DMS79 treated with DMSO at 0.1 percent for 48 hours (cell line): ENCODE data around the gene TIMM21.

Source experiments
- DNase-seq: peaks from one replicate; lab custom pipeline; 2025; lab: John Stamatoyannopoulos, UW

Gene TIMM21

GRCh38 chr18:74148543-74149070 lies 284 bp downstream of the TIMM21 start:
- no peak for DNase-seq

DNA sequence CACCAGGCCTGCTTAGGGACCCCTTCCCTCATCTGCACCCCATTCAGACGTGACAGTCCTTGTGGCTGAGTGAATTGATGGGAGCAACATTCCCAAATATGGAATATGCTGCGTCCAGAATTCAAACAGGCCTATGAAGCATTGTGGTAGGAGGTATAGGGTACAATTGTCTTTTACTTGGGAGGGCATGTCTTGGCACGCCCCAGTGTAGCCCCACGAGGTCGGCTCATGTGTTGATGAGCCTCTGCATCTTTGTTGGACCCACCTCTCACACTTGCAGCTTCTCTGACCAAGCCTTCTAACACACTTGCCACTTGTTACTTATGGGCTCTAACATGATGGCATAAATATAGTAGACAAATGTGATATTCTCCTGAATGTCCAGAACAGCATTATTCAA lies 1.6 kb downstream of the TIMM21 start:
- DNase-seq, result no peak

DNA sequence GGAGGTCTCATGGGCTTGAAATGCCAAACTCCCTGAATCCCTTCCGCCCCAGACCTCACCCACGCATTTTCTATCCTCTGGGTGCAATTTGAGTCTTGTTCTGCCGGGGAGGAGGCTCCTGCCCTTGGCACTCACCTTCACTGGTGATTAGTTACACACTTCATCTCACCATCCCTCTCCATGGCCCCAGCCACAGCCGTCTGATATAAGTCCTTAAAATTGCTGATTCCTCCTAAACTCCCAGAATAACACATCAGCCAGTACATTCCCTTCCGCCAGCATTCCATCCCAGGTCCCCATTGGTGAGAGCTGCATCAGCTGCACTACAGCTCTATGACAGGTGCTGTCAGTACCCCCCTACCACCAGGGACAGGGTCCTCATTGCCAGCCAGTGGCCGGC lies 3.9 kb downstream of the TIMM21 start:
- DNase-seq, result no peak

- DNase-seq, result no peak
Measured at GRCh38 chr18:74152857-74153256, 4.5 kb downstream of the TIMM21 start.

DNA sequence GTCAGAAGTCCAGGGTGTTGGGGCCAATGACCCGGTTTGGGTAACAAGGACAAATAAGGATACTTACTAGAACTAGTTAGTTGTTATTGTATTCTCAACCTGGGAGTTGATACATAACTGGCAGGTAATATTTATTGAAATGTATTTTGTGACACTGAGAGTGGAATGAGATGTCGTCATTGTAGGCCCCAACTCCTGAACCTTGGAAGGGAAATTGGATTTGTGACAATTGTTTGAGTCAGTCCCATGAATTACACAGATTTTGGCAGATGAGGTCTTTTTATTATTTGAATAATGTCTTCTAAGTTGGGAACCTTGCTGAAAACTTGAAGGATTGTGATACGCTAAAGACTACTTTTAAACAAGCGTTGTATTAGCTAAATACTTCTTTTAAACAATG lies 5.1 kb downstream of the TIMM21 start:
- no peak for DNase-seq

DNA sequence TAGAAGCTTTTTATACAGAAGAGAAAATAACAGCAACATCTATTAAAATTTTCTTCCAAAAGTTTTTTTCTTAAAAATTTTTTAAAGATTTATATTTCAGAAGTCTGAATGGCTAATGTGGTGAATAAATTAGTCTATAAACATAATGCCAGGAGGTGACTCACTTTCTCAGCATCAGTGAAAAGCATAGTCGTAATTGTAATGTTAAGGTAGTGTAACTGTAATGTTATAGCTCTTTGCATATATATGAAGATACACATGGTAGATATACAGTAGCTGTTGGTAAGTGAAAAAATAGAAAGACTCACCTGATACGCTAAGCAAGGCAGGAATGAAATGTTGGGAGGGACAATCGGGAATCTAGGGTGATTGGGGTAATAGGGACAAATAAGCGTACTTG lies 5.5 kb downstream of the TIMM21 start:
- no peak for DNase-seq

- no peak for DNase-seq
Measured at GRCh38 chr18:74154716-74155115, 6.4 kb downstream of the TIMM21 start.

GRCh38 chr18:74155276-74155675 lies 7.0 kb downstream of the TIMM21 start:
- no peak for DNase-seq

DNA sequence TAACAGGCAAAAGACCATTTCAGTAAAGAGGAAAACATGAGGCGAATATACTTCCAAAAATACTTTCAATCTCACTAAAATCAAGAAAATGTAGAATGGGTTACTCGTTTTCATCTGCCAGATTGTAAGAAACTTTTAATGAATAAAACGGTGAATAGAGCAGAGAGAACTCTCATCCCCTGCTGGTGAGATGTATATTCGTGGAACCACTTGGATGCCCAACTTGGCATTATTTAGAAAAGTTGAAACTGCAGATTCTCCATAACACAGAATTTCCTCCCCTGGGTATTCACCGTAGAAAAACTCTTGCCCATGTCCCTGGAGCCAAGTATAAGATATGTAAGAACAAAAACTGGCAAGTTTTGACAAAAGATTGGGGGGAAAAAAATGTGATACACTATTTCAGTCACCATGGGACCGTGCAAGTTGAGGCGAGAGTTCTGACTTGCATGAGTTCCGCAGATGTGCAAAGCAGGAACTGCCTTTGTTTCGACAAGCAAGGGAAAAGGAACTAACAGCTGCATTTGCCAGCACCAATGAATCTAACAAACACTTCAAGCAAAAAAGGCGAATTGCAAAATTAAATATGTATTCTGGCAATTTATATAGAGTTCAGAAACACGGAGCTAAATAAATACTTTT lies 14.8 kb downstream of the TIMM21 start:
- no peak for DNase-seq

GRCh38 chr18:74166386-74166785 lies 18.1 kb downstream of the TIMM21 start:
- no peak for DNase-seq

GRCh38 chr18:74171910-74172606 lies 23.7 kb downstream of the TIMM21 start:
- DNase-seq, result peak; percentile 37

DNA sequence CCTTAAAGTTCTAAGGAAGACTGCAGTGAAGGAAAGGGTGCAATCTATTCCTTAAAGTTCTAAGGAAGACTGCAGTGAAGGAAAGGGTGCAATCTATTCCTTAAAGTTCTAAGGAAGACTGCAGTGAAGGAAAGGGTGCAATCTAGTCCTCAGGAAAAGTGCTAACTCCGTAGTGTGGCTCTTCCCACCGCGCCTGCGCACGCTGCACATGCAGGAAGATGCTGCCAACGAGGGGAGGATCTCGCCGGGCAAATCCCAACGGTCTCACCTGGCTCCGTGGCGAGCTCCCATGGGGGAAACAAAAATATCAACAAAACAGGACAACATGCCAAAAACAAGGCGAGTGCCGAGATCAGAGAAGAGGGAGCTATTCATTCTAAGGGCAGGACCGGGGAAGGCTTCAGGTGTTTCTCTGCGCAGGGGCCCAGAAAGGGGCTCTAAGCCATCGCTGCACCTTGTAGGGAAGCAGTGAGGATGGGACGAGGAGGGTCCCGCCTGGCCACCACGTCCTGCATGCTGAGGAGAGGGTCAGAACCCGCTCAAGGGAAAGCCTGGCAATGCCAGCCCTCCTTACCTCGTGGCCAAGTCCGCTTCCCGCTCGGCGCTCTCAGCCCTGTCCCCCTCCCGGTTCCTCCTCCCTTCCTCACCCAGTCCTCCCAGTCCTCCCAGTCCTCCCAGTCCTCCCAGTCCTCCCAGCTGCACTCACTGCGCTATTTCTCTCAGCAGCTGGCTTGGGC lies 24.5 kb downstream of the TIMM21 start:
- DNase-seq, result peak; percentile 28

- no peak for DNase-seq
Measured at GRCh38 chr18:74173434-74173750, 25.1 kb downstream of the TIMM21 start.

- no peak for DNase-seq
Measured at GRCh38 chr18:74175658-74176057, 27.3 kb downstream of the TIMM21 start.

DNA sequence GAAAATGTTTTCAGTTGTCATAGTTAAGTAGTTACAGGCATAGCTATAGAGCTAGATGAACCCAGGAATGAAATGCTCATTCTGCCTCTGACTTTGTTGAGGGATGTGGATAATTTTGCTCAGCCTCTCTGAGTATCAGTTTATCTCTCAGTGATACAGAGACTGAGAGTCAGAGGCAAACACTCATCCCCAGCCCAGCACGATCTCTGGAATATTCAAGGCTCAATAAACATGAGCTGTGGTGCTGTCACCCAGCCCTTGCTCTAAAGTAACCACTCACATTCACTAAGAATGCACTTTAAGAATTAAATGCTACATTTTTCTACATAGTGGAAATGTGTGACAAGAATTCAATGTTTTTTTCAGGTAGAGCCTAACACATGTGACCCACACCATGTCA lies 30.6 kb downstream of the TIMM21 start:
- DNase-seq, result no peak

DNA sequence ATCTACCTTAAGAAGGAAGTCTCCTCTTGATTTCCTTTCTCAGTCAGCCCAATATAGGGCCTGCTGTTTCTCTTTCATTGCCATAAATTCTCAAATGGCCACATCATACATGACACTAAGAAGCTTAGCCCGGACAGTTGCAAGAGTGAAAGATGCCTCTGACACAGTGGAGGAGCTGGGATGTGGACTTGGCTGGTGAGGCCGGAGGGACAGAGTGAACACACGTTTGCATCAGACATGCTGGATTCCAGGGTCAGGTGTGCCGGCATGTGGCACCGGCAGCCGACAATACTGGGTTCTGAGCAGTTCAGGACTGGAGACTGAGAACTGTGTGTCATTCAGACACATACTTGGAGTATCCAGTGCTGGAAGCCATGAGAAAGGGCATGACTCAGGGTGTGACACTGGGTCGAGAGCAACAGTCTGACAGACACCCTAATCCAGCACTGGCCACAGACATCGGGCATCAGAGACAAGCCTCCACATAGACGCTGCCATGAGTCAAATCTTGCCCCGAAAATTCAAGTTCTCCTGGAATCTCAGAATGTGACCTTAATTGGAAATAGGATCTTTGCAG lies 31.4 kb downstream of the TIMM21 start:
- no peak for DNase-seq

GRCh38 chr18:74182335-74182734 lies 34.0 kb downstream of the TIMM21 start:
- DNase-seq, result no peak

GRCh38 chr18:74183130-74183529 lies 34.8 kb downstream of the TIMM21 start:
- peak; percentile 45 for DNase-seq

GRCh38 chr18:74184875-74185274 lies 36.6 kb downstream of the TIMM21 start:
- no peak for DNase-seq

- no peak for DNase-seq
Measured at GRCh38 chr18:74185860-74186259, 37.5 kb downstream of the TIMM21 start.

- DNase-seq, result no peak
Measured at GRCh38 chr18:74186661-74187060, 38.3 kb downstream of the TIMM21 start.

- DNase-seq, result peak; percentile 48
Measured at GRCh38 chr18:74190086-74190485, 41.8 kb downstream of the TIMM21 start.

DNA sequence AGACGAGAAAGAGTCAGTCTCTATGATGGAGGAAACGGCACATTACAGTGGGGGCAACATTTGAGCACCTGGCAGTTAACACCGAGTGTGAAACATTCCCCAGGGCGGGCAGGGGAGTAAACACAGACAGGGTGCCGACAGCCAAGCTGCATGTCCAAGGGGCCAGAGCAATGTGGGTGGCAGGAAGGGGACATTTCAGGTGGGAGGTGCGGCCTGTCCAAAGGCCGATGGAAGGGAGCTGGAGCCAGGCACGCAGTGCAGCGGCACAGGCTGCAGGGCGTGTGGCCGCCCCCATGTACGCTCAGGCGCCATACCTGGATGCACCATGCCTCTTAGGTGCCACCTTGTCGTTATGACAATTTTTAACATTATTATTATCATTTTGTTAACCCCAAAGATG lies 43.3 kb downstream of the TIMM21 start:
- no peak for DNase-seq
